HEK293T (cell line): Measurements from ENCODE around the gene NEK9.

Experiments used
- BHLHE40 ChIP-seq: fragments of 450-650 bp; IDR thresholded peaks from 2 replicates; pipeline ENCODE4 v1.6.1; 2016; ENCODE audit warnings: mild to moderate bottlenecking, moderate library complexity, borderline replicate concordance
- CTBP1 ChIP-seq: fragments of 450-650 bp; IDR thresholded peaks from 2 replicates; pipeline ENCODE4 v1.6.1; 2016; ENCODE audit warnings: borderline replicate concordance
- FOXM1 ChIP-seq: fragments of 450-650 bp; IDR thresholded peaks from 2 replicates; pipeline ENCODE4 v1.6.1; 2017; ENCODE audit warnings: mild to moderate bottlenecking, borderline replicate concordance
- SUZ12 ChIP-seq: fragments of 450-650 bp; IDR thresholded peaks from 2 replicates; pipeline ENCODE4 v1.6.1; 2016; ENCODE audit warnings: mild to moderate bottlenecking

- TF ChIP-seq CTBP1 (no peak), BHLHE40 (no peak), SUZ12 (no peak), FOXM1 (no peak)
These were observed 43.6 kb downstream of the NEK9 start for GRCh38 chr14:75083271-75083670.
